Activated T-cell treated with anti-CD3 and anti-CD28 coated beads, Interleukin-2, amount 50 U/mL, for 72 hours (primary cell): ENCODE measurements around the gene MLYCD. TPM values are rescaled to one million over a fixed set of nuclear protein-coding genes. Genes with fewer than 3 reads are reported as not detected.

ENCODE experiments used
- ATAC-seq, 2 donors: fragments of 150-1000 bp; cut with Tn5 transposase; replicated peaks in 1 of 2; 2 replicates each; pipeline ENCODE4 v1.10.0; 2021; ENCODE audit warnings: moderate library complexity in 2 of 2, mild to moderate bottlenecking in 1 of 2
- DNase-seq, 2 donors: peaks; one replicate each; pipeline ENCODE4 v3.0.0; 2021 to 2022; ENCODE audit warnings: mixed read lengths in 1 of 2
- H3K27ac Mint-ChIP-seq: one replicate; pipeline ENCODE4 v1.8.0; 2022; ENCODE audit warnings: mild to moderate bottlenecking, moderate library complexity, mixed read lengths
- H3K27me3 Mint-ChIP-seq: one replicate; pipeline ENCODE4 v1.8.0; 2022; ENCODE audit warnings: low read depth, mixed read lengths
- H3K36me3 Mint-ChIP-seq, 2 donors: one replicate each; pipeline ENCODE4 v1.8.0; 2022; ENCODE audit warnings: mixed read lengths in 2 of 2, mild to moderate bottlenecking in 1 of 2; ENCODE audit not compliant: insufficient read depth in 2 of 2
- H3K4me1 Mint-ChIP-seq: one replicate; pipeline ENCODE4 v1.8.0; 2022; ENCODE audit warnings: low read depth, mixed read lengths
- H3K4me3 Mint-ChIP-seq, 2 donors: one replicate each; pipeline ENCODE4 v1.8.0; 2022; ENCODE audit warnings: mild to moderate bottlenecking in 2 of 2, mixed read lengths in 2 of 2, moderate library complexity in 2 of 2
- H3K9me3 Mint-ChIP-seq, 2 donors: one replicate each; pipeline ENCODE4 v1.8.0; 2022; ENCODE audit warnings: mixed read lengths in 2 of 2
- total RNA-seq, 2 donors: library from RNA; stranded (reverse); gene quantifications; one replicate each; pipeline ENCODE4 v1.2.3, GENCODE V29; 2022

MLYCD gene
- total RNA-seq, 2 donors from 2014 or later = 4.6 to 5.2 TPM

DNA sequence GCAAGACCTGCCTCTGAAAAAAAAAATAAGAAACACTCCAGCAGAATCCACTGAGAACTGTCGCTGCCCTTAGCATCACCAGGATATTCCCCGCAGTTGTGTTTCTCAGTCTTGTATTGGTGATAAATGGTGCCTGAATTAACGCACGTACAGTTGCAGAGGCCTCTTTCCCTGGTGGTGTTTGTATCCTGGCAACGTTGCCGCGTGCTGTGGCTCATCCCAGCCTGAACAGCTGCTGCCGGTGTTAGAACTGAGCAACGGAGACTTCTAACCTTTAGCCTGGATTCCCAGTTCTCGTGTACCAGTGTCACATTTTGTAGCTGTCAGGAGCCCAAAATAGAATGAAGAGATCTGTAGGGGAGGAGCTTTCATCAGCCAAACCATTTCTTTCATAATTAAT is 4.8 kb downstream of the MLYCD start:
- no peak overlapping the region for H3K4me3 Mint-ChIP-seq
- peaks cover 25% of the 10 kb centered on the region for H3K4me1 Mint-ChIP-seq
- H3K36me3 Mint-ChIP-seq = peaks cover 2 to 3% of the 10 kb centered on the region in 2 donors
- H3K9me3 Mint-ChIP-seq = no peaks in the 10 kb centered on the region
- H3K27ac Mint-ChIP-seq = no peak overlapping the region
- no peak for ATAC-seq
- H3K27me3 Mint-ChIP-seq = no peaks in the 10 kb centered on the region
- DNase-seq = no peak

DNA sequence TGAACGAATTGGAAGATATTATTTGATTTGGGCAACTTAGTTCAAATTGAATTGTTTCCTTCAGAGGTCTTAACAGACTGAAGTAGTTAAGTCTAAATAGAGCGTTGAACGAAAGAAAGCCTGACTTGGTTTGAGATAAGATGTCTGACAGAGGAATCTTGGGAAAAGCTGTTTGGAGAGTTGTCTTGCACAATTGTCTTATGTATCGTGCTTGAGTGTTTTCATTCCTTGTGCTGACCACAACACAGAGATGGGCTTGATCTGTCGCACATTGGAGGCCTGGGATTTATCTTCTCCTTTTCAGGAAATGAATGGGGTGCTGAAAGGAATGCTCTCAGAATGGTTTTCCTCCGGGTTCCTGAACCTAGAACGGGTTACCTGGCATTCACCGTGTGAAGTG is 7.8 kb downstream of the MLYCD start:
- no peak overlapping the region for H3K4me3 Mint-ChIP-seq
- no peak overlapping the region for H3K27ac Mint-ChIP-seq
- peaks cover 6% of the 10 kb centered on the region for H3K4me1 Mint-ChIP-seq

GRCh38 chr16:83907111-83907510 is 8.2 kb downstream of the MLYCD start:
- H3K4me1 Mint-ChIP-seq = peaks cover 6% of the 10 kb centered on the region
- no peak overlapping the region for H3K27ac Mint-ChIP-seq
- no peaks in the 10 kb centered on the region for H3K27me3 Mint-ChIP-seq
- ATAC-seq = no peak
- H3K4me3 Mint-ChIP-seq = no peak overlapping the region
- no peak for DNase-seq
- H3K36me3 Mint-ChIP-seq = peaks cover 0 to 4% of the 10 kb centered on the region in 2 donors
- no peaks in the 10 kb centered on the region for H3K9me3 Mint-ChIP-seq

More for the DNA sequence above, 7.8 kb downstream of the MLYCD start:
- no peaks in the 10 kb centered on the region for H3K27me3 Mint-ChIP-seq
- H3K9me3 Mint-ChIP-seq = no peaks in the 10 kb centered on the region
- no peak for ATAC-seq
- DNase-seq = no peak
- peaks cover 0 to 2% of the 10 kb centered on the region in 2 donors for H3K36me3 Mint-ChIP-seq

DNA sequence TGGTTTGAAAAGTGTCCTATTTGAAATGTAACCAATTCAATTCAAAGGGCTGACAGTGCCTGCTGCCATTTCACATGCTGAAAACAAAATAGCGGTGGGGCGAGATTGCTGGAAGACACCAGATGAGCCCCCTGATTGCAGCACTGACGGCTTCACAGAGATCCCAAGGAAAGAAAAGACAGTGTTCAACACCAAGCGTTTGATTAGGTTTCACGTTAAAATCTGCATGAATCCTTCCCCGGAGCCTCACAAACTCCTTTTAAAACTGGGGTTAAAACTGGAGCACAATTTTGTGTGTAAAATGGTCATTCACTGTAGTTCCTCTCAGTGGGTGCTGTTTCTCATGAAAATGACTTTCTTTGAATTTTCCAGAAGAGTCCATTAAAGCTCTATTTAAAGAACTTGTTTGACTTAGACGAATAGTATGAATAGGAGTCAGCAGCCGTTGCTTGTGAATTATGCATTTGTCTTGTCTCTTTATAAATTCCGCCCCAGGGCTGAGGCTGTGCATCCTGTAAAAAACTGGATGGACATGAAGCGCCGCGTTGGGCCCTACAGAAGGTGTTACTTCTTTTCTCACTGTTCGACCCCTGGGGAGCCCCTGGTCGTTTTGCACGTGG is 8.8 kb downstream of the MLYCD start:
- DNase-seq = no peak
- no peaks in the 10 kb centered on the region for H3K27me3 Mint-ChIP-seq
- no peak for ATAC-seq
- no peaks in the 10 kb centered on the region for H3K9me3 Mint-ChIP-seq
- H3K4me1 Mint-ChIP-seq = peaks cover 2% of the 10 kb centered on the region
- no peak overlapping the region for H3K27ac Mint-ChIP-seq
- peaks cover 0 to 4% of the 10 kb centered on the region in 2 donors for H3K36me3 Mint-ChIP-seq
- no peak overlapping the region for H3K4me3 Mint-ChIP-seq

DNA sequence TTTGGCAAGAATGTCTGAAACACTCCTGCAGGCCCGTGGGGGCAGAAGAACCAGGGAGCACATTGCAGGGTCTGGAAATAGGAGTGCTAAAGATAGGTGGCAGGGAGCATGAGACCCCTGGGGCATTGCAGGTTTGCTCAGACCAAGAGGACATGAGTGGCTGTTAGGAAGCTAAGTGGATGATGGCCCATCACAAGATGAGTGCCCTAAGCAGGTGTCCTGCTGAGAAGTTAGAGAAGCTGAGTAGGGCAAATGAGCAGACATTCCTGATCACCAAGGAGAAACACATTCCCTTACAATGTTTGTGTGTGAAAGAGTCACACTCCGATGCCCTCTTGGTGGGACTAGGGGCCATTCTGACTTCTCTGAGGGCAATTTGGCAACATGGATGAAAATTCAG is 9.9 kb downstream of the MLYCD start:
- no peaks in the 10 kb centered on the region for H3K9me3 Mint-ChIP-seq
- no peaks in the 10 kb centered on the region for H3K27me3 Mint-ChIP-seq
- H3K4me3 Mint-ChIP-seq = no peak overlapping the region
- no peak overlapping the region for H3K27ac Mint-ChIP-seq
- no peak for DNase-seq
- no peak for ATAC-seq
- no peaks in the 10 kb centered on the region for H3K4me1 Mint-ChIP-seq
- peaks cover 0 to 4% of the 10 kb centered on the region in 2 donors for H3K36me3 Mint-ChIP-seq

- Mint-ChIP-seq H3K27me3 (no peaks in the 10 kb centered on the region), H3K4me3 (no peak overlapping the region), H3K4me1 (no peaks in the 10 kb centered on the region), H3K27ac (no peak overlapping the region), H3K9me3 (peaks cover 0 to 2% of the 10 kb centered on the region in 2 donors), H3K36me3 (peaks cover 0 to 4% of the 10 kb centered on the region in 2 donors)
- DNase-seq (no peak), ATAC-seq (no peak)
These were observed 12.4 kb downstream of the MLYCD start for GRCh38 chr16:83911290-83911689.

- Mint-ChIP-seq H3K36me3 (peaks cover 1 to 4% of the 10 kb centered on the region in 2 donors), H3K27me3 (no peaks in the 10 kb centered on the region), H3K9me3 (peaks cover 0 to 2% of the 10 kb centered on the region in 2 donors), H3K4me1 (no peaks in the 10 kb centered on the region), H3K4me3 (no peak overlapping the region), H3K27ac (no peak overlapping the region)
- no peak for ATAC-seq
- no peak for DNase-seq
These were observed 13.8 kb downstream of the MLYCD start for GRCh38 chr16:83912519-83913244.

GRCh38 chr16:83913245-83913633 is 14.3 kb downstream of the MLYCD start:
- H3K36me3 Mint-ChIP-seq = peaks cover 3 to 4% of the 10 kb centered on the region in 2 donors
- H3K27me3 Mint-ChIP-seq = no peaks in the 10 kb centered on the region
- DNase-seq (no peak), ATAC-seq (no peak)
- H3K4me1 Mint-ChIP-seq = no peaks in the 10 kb centered on the region
- peaks cover 0 to 2% of the 10 kb centered on the region in 2 donors for H3K9me3 Mint-ChIP-seq
- H3K27ac Mint-ChIP-seq = no peak overlapping the region
- no peak overlapping the region for H3K4me3 Mint-ChIP-seq

DNA sequence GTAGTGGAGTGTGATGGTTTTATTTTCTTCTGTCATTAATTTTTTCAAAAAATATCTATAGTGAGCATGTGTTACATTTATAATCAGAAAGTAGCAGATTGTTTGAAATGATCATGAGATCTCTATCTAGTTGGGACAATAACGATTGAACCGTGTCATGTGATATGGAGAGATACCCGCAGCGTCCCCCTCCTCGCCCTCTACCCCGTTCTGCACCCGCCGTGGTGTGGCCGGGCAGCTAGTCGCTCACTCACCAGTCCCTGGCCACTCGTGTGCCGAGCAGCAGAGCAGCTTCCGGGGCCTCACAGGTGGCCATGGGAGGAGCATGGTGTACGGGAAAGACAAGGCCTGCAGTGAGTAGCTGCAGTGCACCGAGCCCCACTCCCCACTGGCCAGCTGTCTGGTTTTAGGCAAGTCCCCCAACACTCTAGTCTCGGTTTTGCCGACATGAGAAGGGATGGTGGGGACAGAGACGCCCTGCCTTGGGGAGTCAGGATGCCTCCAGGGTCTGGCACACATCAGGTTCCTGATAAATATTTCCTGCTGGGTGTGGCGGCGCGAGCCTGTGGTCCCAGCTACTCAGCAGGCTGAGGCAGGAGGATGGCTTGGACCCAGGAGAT is 15.3 kb downstream of the MLYCD start:
- H3K9me3 Mint-ChIP-seq = peaks cover 0 to 2% of the 10 kb centered on the region in 2 donors
- H3K4me1 Mint-ChIP-seq = no peaks in the 10 kb centered on the region
- no peak for DNase-seq
- no peak overlapping the region for H3K4me3 Mint-ChIP-seq
- H3K36me3 Mint-ChIP-seq = peaks cover 4 to 10% of the 10 kb centered on the region in 2 donors
- H3K27ac Mint-ChIP-seq = no peak overlapping the region
- H3K27me3 Mint-ChIP-seq = no peaks in the 10 kb centered on the region
- ATAC-seq = no peak

- H3K36me3 Mint-ChIP-seq = peaks cover 2 to 15% of the 10 kb centered on the region in 2 donors
- H3K4me3 Mint-ChIP-seq = no peak overlapping the region
- DNase-seq = no peak
- H3K9me3 Mint-ChIP-seq = peaks cover 0 to 2% of the 10 kb centered on the region in 2 donors
- H3K27me3 Mint-ChIP-seq = no peaks in the 10 kb centered on the region
- no peak overlapping the region for H3K27ac Mint-ChIP-seq
- no peaks in the 10 kb centered on the region for H3K4me1 Mint-ChIP-seq
- ATAC-seq = no peak
These were observed 16.2 kb downstream of the MLYCD start for GRCh38 chr16:83915081-83915480.

DNA sequence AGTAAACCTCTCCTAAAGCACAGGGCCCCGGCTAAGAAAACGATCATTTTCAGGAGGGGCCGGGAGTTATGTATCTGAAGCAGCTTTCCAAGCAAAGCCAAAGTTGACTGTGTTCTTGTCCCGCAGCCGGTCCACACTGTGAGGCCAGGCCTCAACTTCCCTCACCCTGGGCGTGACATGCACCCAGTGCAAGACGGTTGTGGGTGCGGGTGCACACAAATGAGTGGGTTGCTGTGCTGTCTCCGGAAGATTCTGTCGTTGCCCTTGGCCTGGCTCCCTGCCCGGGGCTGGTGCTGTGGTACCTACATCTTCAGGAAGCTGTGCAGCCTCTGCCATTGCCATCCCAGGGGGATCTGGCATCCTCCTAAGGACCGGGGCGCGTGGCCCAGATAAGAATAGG is 16.6 kb downstream of the MLYCD start:
- Mint-ChIP-seq H3K27ac (no peak overlapping the region), H3K36me3 (peaks cover 2 to 15% of the 10 kb centered on the region in 2 donors), H3K27me3 (no peaks in the 10 kb centered on the region), H3K4me1 (no peaks in the 10 kb centered on the region), H3K9me3 (peaks cover 0 to 2% of the 10 kb centered on the region in 2 donors), H3K4me3 (no peak overlapping the region)
- DNase-seq (no peak), ATAC-seq (no peak)

GRCh38 chr16:83917152-83918120 is 18.5 kb downstream of the MLYCD start:
- Mint-ChIP-seq H3K27me3 (no peaks in the 10 kb centered on the region), H3K4me1 (no peaks in the 10 kb centered on the region), H3K9me3 (peaks cover 0 to 2% of the 10 kb centered on the region in 2 donors), H3K4me3 (no peak overlapping the region), H3K36me3 (peaks cover 0 to 15% of the 10 kb centered on the region in 2 donors), H3K27ac (no peak overlapping the region)
- ATAC-seq = no peak
- DNase-seq = no peak
